ENCODE measurements around the gene SLC45A1.
"Not testable (repeated sequence)": the region's sequence is repeated elsewhere in the genome, so short reads cannot be mapped to it uniquely, and the experiment has no call there.

SLC45A1 gene

DNA sequence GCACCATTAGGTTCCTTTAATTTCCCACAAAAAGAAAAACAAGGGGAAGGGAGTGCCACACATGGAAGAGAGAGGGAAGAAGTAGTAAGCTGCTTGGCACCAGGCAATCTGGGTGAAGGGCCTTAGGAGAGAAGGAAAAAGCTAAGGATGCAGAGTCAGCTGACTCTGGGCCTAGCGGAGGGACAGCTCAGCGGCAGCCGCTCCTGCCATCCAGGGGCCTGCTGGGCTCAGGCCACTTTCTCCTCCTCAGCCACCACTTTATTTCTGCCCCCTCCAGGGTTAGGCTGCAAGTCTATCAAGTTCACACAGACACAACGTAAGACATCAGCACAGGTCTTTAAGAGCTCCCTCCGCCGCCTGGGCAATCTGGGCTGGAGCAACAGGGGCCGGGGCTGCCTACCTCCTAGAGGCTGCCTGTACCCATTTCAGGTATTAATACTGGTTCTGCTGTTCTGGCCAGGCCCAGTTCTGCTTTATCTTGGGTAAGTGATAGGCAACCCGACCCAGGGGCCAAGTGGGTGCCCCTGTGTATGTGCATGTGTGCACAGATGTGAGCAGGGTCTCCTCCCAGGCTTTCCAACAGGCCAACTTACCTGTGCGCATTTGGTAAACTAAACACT, 53.6 kb downstream of the SLC45A1 start:
- DNase-seq = no peak

DNA sequence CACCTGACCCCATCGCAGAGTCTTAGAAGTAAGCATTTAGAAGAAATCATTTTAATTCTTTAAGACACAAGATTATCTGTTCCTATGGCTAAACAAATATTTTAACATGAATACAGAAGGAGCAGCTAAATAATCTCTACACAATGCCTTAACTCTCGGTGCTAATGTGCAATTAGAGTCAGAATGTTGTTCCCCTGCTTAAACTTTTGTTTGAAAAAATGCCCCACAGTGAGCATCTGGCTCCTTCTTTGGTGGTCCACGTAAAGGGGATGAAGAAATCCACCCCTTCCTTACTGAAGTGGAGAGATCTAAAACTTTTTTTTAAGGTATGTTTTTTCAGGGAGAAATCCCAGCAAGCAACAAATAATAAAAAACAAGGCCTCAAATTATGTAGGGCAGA, 55.2 kb downstream of the SLC45A1 start:
- DNase-seq = no peak

DNA sequence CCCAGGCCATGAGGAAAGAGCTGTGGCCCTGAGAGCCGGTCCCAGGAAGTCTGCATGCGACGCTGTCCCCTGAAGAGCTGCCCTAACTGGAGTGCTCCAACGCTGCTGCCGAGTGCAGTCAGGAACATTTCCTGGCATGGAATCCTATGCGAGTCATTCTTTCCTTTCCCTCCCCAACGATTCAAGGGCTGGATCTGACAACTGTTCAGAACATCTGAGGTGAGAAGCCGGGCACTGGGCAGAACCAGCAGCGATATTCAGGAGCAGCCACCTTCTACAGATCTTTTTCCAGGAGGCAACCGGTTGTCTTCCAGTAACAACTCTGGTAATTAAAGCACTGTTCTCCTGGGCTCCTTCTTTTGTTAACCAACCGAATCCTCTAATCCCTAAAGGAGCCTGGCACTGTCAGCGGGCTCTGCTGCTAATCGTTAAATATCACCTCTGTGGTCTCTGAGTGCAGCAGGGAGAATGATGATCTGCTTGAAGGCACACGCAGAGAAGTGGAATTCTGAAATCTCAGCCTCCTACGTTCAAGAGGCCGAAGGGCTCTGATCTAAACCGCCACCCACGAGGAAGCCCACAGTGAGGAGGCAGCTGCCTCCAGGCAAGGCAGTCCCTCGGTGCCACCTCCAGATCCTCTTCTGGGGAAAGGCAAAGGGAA, 55.8 kb downstream of the SLC45A1 start:
- DNase-seq = no peak

GRCh38 chr1:8374356-8374755, 56.4 kb downstream of the SLC45A1 start:
- DNase-seq = no peak

GRCh38 chr1:8374812-8375211, 56.9 kb downstream of the SLC45A1 start:
- no peak for DNase-seq

DNA sequence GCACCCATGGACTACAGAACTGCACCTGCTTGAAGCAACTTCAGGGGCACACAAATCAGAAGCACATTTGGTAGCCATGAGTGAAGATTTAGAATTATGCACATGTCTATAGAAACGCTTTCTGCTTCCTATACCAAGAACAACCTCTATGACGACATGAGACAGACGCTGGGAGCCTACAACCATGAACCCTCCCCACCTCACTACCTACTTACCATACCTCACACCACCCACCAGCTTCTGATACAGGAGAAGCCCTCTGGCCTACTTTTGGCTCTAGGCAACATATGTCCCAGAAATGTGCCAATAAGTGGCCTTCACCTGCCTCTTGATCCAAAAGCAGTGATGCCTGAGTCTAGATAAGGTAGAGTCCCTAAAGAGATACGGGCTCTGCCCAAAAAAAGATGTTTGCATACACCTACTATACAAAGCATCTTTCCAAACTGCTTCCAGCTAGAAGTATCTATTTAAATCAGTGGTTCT, 58.5 kb downstream of the SLC45A1 start:
- no peak for DNase-seq

GRCh38 chr1:8377271-8377981, 59.5 kb downstream of the SLC45A1 start:
- DNase-seq = no peak

DNA sequence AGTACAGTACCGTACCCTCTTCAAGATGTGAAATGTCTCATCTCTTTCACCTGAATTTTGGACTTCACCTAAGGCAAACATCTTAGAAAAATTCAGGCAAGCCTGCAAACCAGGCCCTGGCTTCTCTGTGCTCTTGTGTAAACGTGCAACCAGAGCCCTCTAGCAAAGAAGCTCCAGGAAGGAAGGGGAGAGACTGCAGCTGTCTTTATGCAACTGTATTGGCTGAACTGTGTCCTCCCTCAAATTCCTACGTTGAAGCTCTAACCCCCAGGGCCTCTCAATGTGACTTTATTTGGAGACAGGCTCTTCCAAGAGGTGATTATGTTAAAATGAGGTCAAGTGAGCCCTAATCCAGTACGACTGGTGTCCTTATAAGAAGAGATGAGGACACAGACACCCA, 60.3 kb downstream of the SLC45A1 start:
- no peak for DNase-seq

DNA sequence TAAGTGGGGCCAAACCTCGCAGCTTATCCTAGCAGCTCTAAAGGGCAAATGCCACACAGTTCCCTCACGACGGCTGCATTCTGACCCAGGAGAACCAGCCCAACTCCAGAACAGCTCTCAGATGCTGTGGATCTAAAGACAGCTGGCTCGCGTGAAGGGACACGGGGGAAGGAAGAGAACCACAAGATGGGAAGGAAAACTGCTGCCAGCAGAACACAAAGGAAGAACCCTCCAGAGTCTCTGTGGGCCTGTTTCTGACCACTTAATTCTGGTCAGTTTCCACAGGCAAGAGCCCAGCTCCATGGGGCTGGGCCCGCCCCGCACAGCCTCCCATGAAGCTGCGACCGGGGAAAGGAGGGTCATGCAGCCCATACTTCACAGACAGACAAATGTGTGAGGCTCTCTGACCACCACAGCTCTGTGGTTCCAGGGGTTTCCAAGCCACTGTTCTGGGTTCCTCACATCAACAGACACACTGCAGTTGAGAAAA, 61.1 kb downstream of the SLC45A1 start:
- no peak for DNase-seq

DNA sequence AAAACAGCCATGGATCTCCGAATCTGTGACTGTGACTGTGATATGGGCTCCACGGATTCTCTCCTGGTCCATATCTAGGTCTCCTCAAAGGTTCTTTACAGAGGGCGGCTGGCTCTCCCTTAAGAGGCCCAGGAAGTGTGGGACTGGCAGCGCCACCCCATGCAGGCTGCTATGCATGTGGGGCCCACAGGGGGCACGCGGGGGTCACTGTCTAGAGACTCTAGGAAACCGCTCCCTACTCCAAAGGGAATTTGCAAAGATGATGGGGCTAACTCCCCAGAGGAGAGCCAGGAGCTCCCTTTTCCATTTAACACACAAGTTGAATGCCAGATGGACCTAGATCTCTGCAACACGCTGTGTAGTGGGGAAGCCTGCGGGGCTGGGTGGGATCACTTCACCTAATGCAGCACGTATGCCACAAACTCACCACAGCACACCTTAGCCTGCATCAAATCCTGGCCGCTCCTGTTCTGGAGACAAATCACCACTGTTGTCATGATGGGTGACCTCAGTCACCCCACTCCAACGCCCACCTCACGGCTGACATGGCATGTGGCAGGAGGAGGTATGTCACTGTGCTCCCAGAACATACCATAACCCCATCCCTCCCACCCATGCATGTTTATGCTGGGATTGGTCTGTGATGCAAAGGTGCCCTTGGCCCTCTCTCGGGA, 61.7 kb downstream of the SLC45A1 start:
- no peak for DNase-seq

DNA sequence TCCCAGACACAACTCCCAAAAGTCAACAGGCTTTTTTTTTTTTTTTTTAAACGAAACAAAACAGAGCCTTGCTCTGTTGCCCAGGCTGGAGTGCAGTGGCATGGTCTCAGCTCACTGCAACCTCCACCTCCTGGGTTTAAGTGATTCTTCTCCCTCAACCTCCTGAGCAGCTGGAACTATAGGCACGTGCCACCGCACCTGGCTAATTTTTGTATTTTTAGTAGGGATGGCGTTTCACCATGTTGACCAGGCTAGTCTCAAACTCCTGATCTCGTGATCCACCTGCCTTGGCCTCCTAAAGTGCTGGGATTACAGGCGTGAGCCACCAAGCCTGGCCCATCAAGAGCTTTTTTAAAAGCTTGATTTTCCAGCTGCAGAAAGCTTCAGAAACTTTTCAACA, 62.4 kb downstream of the SLC45A1 start:
- DNase-seq = not testable (repeated sequence)

- no peak for DNase-seq
Measured at GRCh38 chr1:8381618-8382017, 63.7 kb downstream of the SLC45A1 start.

- no peak for DNase-seq
Measured at GRCh38 chr1:8382051-8382505, 64.2 kb downstream of the SLC45A1 start.

DNA sequence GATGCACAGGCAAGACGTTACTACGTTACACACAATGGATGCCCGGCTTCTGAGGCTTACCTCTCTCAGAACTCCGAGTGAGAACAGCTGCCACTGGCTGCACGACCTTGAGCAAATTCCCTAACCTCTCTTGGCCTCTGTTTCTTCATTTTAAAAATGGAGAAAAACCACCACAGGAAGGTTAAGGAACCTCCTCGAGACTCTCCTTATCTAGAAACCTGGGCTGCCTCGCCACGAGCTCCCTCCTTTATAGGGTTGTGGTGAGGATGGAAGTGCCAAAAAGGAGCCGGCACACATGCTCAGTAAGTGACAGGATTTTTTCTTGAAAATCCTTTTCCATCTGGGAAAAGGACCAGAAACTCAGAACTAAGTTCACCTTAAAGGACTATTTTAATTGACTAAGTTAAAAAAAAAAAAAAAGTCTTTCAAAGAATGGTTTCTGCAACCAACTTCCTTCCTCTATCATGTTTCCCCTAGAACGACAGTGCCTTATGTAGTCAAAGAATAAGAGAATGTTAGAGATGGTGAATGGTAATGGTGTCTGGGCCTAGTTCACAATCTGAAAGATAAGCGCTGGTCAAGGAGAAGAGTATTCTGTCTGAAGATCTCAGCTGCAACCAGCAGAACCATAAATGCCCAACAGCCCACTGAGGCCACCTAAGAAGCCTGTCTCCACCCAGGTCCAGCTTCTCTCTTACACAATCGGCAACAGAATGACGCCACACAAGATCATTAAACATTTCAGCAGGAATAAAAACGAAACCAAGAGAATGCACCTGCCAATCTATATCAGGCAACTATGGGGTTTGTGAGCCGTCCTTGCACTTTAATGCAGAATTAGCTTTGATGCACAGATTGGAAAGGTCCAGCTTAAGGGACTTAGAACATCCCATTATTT, 64.9 kb downstream of the SLC45A1 start:
- no peak for DNase-seq

- DNase-seq = no peak
Measured at GRCh38 chr1:8384088-8384487, 66.2 kb downstream of the SLC45A1 start.

GRCh38 chr1:8384577-8384976, 66.7 kb downstream of the SLC45A1 start:
- DNase-seq = no peak

DNA sequence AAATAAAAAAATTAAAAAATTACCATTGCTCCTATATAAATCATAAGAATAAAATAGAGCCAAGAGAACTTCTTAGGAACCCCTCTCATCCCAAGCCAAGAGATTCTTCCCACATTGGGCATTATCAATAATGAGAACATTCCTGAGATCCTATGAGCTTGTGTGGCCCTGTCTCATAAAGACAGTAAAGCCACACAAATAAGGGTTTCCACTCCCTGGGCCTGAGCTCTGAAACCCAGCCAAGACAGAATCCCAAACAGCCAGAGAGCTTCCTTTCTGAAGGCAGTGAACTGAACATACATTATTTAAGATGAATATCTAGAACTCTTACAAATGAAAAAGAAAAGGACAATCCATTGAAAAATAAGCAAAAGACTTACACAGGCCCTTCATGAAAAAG, 68.3 kb downstream of the SLC45A1 start:
- DNase-seq = no peak

DNA sequence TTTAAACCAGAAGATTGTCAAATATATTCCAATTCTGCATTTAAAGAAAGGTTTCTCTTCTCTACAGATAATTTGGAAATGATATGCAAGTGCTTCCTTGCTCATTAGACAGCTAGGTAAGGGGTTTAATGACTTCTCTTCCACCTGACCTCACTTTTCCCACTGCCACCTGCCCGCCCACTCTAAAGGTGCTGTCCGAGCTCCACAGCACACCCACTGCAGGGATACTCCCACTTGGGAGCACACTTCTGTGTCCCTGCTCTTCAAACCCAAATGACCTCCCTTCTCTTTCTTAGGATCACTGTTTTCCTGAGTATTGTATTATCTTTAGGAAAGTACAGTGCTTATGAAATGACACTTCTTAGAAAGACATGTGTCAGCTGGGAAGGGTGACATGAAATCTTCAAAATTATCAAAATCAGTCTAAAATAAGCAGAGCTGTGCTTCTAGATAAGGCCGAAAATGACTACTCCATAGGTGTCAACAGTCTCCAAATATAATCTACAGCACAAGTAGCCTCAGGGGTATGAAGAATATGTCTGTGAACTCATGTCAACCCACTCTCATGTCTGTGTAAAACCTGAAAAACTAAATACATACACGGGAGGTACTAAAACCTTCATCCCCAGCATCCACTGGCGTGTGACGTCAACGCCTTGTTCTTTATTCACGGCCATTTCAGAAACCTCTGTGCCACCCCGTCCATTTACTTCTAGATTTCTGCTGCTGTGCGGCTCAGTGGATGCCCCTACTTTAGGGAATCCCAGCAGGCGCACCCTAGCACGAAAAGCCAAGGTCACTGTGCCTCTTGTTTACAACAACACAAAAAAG, 71.0 kb downstream of the SLC45A1 start:
- no peak for DNase-seq

- no peak for DNase-seq
Measured at GRCh38 chr1:8389958-8390535, 72.1 kb downstream of the SLC45A1 start.

DNA sequence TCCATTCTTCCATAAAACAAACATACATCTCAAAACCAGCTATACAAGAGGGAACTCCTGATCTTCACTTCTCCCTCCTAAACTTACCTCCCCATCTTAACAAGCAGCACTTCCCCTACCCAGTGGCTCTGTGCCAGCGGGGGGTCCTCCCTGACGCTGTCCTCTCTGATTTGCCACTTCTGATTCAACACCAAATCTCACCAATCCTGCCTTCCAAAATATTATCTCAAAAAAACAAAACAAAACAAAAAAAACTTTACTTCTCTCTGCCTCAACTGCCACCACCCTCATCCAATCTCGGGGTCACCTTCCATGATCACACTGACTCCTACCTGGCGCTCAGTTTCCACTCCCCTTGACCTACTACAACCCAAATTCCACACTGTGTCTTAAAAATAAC, 72.8 kb downstream of the SLC45A1 start:
- no peak for DNase-seq

DNA sequence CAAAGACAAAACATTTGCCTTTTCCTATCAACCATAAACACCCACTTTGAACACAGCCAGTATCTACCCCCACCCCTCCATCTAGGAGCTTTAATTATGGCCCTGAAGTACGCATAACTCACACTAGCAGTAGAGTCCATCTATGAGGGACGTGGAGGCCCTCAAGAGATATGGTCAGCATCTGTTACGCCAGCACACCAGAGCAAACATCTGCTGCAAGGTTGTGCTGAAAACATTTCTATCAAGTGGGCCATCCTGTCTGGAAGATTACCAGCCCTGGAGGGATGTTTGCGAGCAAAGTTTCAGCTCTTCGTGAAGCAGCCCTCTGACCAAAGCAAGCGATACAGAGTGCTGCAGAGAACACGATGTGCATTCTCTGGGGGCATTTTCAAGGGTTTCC, 74.6 kb downstream of the SLC45A1 start:
- no peak for DNase-seq

All from activated CD4-positive, CD25-positive, alpha-beta regulatory T cell (primary cell).